NT2/D1 (cell line): ENCODE measurements around the gene ITGB6.
A peak's percentile ranks its signal among the peaks of the same experiment; 100 is the strongest.
"Not testable (repeated sequence)": the region's sequence is repeated elsewhere in the genome, so short reads cannot be mapped to it uniquely, and the experiment has no call there.

ENCODE experiments used
- DNase-seq: peaks from one replicate; pipeline ENCODE4 v3.0.0-alpha.2; 2011; ENCODE audit warnings: low read depth, low spot score
- H3K27me3 ChIP-seq: 2 replicates; pipeline ENCODE4 v1.6.0; 2011; ENCODE audit warnings: mild to moderate bottlenecking; ENCODE audit not compliant: insufficient read length, insufficient read depth
- H3K36me3 ChIP-seq: 2 replicates; pipeline ENCODE4 v1.6.1; 2011; ENCODE audit warnings: mild to moderate bottlenecking, low read length, mixed read lengths; ENCODE audit not compliant: insufficient read depth, insufficient read length
- H3K4me1 ChIP-seq: 2 replicates; pipeline ENCODE4 v1.5.1; 2011; ENCODE audit not compliant: insufficient read depth, insufficient read length
- H3K4me3 ChIP-seq: 2 replicates; pipeline ENCODE4 v1.5.1; 2011; ENCODE audit warnings: low read depth; ENCODE audit not compliant: insufficient read length
- H3K9ac ChIP-seq: 2 replicates; pipeline ENCODE4 v1.6.0; 2011; ENCODE audit warnings: low read depth; ENCODE audit not compliant: insufficient read length
- H3K9me3 ChIP-seq: 2 replicates; pipeline ENCODE4 v1.5.1; 2011; ENCODE audit warnings: mild to moderate bottlenecking, low read length; ENCODE audit not compliant: insufficient read depth
- SUZ12 ChIP-seq: IDR thresholded peaks from 2 replicates; pipeline ENCODE4 v1.6.1; 2011; ENCODE audit not compliant: insufficient read length, insufficient read depth; ENCODE audit errors: extremely low read depth
- YY1 ChIP-seq: IDR thresholded peaks from 2 replicates; pipeline ENCODE4 v1.6.1; 2011; ENCODE audit not compliant: insufficient read length, insufficient read depth
- ZNF274 ChIP-seq: IDR thresholded peaks from 2 replicates; pipeline ENCODE4 v1.6.1; 2011; ENCODE audit warnings: mild to moderate bottlenecking, low read depth, low read length

ITGB6 gene

DNA sequence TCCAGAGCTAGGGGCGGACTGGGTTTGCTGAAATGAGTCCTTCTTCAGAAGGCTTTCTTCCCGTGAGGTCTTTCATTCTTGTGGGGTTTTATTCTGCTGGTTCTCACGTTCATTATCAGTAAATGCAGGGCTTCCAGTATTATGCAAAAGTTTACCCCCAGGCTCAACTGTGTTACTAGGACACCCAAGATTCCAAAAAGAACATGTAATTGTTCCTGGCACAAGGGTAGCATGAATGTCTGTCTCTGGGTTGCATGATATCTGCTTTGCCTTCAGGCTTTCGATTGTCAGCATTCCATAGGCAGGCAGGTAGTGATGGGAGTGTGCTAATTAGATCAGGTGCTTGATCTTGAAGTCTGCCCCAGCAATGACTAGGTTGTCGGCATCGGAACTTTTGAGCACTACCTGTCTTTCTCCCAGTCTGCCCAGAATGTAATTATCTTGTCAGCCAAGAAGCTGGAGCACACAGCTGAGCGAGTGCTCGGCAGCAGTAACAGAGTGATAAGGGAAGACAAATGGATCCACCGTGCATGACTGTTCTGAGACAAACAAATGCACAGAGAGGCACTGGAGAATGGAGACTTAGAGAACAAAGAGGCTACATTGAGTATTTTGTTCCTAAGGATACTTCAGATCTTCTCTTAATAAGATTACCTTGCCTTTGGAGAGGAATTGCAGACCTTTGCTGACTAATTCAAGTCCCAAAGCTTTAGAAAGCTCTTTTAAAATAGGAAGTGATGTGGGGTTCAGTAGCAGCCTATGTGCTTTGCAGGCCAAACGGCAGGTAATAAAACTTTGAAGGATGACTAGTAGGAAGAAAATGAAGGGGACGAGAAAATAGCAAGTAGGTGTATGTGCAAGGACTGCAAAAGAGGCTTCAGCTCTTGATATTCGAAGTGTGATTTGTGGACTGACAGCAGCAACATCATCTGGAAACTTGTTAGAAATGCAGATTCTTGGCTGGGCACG lies 41.9 kb downstream of the ITGB6 start:
- no peaks in the 10 kb centered on the region for H3K9me3 ChIP-seq
- H3K36me3 ChIP-seq, result no peaks in the 10 kb centered on the region
- DNase-seq, result peak; percentile 36
- peaks cover 2% of the 10 kb centered on the region for H3K4me1 ChIP-seq
- H3K4me3 ChIP-seq, result no peak overlapping the region
- H3K9ac ChIP-seq, result no peak overlapping the region
- TF ChIP-seq ZNF274 (no peak), SUZ12 (no peak), YY1 (no peak)
- no peaks in the 10 kb centered on the region for H3K27me3 ChIP-seq

DNA sequence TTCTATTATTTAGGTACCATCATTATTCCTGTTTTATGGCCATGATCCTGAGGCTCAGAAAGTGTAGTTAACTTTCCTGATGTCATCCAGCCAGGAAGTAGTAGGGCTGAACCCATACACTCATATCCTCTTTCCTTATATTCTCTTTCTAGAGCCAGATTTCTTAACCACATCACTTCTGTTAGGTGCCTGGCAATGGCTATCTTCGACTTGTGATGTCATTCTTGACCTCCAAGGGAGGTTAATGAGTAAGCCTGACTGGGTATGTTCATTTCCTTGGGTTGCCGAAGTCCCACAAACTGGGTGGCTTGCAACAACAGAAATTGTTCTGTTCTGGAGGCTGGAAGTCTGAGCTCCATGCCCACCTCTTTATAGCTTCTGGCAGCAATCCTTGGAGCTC lies 43.4 kb downstream of the ITGB6 start:
- Histone ChIP-seq H3K4me1 (peaks cover 2% of the 10 kb centered on the region), H3K9ac (no peak overlapping the region), H3K4me3 (no peak overlapping the region), H3K27me3 (no peaks in the 10 kb centered on the region), H3K36me3 (no peaks in the 10 kb centered on the region), H3K9me3 (no peaks in the 10 kb centered on the region)
- DNase-seq, result no peak
- TF ChIP-seq ZNF274 (no peak), SUZ12 (no peak), YY1 (no peak)

DNA sequence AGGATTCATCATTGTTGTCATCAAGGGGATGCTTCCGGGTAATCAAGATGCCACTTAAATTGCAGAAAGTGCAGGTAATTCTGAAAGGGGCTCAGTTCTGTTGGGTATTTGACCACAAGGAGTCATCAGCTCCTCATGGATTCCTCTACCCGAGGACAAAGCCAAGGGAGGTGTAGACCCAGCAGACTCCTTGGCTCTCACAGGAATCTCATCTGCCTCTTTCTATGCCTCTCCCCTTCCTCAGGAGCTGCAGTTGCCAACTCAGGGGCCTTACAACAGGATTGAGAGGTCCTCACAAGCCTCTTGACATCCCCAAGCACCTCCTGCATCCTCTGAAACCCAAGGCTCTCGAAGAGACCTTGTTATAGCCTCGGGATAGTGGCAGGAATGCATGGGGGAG lies 44.0 kb downstream of the ITGB6 start:
- Histone ChIP-seq H3K9ac (no peak overlapping the region), H3K4me1 (peaks cover 2% of the 10 kb centered on the region), H3K9me3 (no peaks in the 10 kb centered on the region), H3K4me3 (no peak overlapping the region), H3K27me3 (no peaks in the 10 kb centered on the region), H3K36me3 (no peaks in the 10 kb centered on the region)
- no peak for DNase-seq
- TF ChIP-seq ZNF274 (no peak), SUZ12 (no peak), YY1 (no peak)

DNA sequence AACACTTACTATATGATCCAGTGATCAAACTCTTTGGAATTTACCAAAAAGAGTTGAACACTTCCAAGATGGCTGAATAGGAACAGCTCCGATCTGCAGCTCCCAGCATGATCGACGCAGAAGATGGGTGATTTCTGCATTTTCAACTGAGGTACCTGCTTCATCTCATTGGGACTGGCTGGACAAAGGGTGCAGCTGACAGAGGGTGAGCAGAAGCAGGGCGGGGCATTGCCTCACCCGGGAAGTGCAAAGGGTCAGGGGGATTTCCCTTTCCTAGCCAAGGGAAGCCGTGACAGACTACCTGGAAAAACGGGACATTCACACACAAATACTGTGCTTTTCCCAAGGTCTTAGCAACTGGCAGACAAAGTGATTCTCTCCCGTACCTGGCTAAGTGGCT lies 51.7 kb downstream of the ITGB6 start:
- H3K9me3 ChIP-seq, H3K27me3 ChIP-seq, H3K4me1 ChIP-seq, H3K9ac ChIP-seq, H3K4me3 ChIP-seq, H3K36me3 ChIP-seq, DNase-seq: not testable (repeated sequence)

DNA sequence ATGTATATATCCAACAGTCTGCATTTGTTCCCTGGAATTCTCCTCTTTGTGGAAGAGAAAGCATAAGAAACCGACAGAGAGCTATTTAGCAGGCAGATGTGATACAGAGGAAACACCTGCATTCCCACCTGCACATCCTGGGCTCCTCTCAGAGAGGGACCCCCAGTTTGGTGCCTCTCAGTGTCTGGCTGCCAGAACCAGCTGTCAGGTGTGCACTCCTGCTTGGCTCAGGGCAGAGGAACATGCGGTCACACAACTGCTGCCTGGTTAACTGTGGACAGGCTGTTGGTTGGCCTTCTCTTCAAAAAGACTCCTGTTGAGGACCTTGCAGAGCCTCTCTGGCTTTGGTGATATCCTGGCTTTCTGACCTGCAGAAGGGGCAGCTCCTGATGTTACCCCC lies 54.6 kb downstream of the ITGB6 start:
- H3K9me3 ChIP-seq, result no peaks in the 10 kb centered on the region
- DNase-seq, result no peak
- H3K36me3 ChIP-seq, result no peaks in the 10 kb centered on the region
- TF ChIP-seq SUZ12 (no peak), YY1 (no peak), ZNF274 (no peak)
- H3K4me3 ChIP-seq, result no peak overlapping the region
- H3K4me1 ChIP-seq, result no peaks in the 10 kb centered on the region
- no peaks in the 10 kb centered on the region for H3K27me3 ChIP-seq
- no peak overlapping the region for H3K9ac ChIP-seq

DNA sequence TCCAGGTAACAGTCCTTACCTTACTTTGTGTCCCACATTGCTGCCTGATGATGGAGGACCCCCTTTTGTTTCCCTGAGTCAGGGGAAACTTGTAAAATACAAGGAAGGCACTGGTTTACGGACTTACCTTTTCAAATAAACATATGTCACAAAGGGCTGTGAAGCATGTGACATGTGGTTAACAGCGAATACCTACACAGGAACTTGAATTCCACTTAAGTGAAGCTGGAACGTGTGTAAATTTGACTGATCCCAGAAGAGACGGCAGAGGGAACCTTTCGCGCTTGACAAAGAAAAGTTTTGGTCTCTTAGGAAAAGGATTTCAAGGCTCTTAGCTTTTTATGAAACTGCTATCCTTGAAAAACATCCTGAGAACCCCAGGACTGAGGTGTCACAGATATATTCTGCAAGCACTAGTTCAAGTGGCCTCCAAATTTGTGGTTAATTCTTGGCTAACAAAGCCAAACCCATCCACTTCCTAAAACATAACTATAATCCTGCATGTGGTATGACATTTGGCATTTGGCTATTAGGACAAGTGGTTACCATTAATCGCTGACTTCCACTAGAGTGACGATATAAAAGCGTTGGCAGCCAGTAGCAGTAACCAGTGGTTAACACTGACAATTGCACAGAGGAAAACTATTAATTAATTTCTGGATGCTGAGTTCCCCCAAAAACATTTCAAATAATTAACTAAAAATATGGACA lies 55.6 kb downstream of the ITGB6 start:
- Histone ChIP-seq H3K27me3 (no peaks in the 10 kb centered on the region), H3K36me3 (no peaks in the 10 kb centered on the region), H3K9ac (no peak overlapping the region), H3K4me1 (no peaks in the 10 kb centered on the region), H3K4me3 (no peak overlapping the region), H3K9me3 (no peaks in the 10 kb centered on the region)
- DNase-seq, result no peak
- TF ChIP-seq ZNF274 (no peak), YY1 (no peak)

DNA sequence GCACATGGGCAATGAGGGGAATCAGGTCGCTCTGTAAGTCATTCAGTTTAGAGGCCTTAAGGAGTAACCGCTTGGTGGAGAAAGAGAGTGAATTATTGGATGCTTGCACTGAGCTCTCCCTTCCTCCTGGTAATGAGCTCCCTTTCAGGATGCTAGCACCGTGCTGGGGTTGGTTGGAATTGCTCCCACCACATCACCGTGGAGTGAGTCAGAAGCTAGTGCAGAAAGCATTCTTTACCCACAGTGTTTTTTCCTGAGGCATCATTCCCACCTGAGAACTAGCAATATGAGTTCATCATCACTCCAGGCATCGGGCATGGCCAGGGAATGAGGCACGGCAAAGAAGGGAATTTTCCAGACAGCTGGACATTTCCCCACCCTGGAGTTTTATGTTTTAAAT lies 57.6 kb downstream of the ITGB6 start:
- no peaks in the 10 kb centered on the region for H3K36me3 ChIP-seq
- H3K27me3 ChIP-seq, result no peaks in the 10 kb centered on the region
- H3K9me3 ChIP-seq, result no peaks in the 10 kb centered on the region
- H3K9ac ChIP-seq, result no peak overlapping the region
- H3K4me3 ChIP-seq, result no peak overlapping the region
- no peaks in the 10 kb centered on the region for H3K4me1 ChIP-seq
- DNase-seq, result no peak
- TF ChIP-seq ZNF274, result no peak
- TF ChIP-seq YY1, result no peak
- TF ChIP-seq SUZ12, result no peak
